Measurements from ENCODE around the gene OCLN.
"Not testable (repeated sequence)": the region's sequence is repeated elsewhere in the genome, so short reads cannot be mapped to it uniquely, and the experiment has no call there.

Gene OCLN

GRCh38 chr5:69492391-69492922 is at the start of gene OCLN:
Gene OCLN (plus strand): TSS chr5:69492790. CDS start chr5:69504245, 11,455 bp downstream.
- DNase-seq, result peak; percentile 45

GRCh38 chr5:69444127-69444754 is 48.3 kb upstream of the OCLN start:
- no peak for DNase-seq

- DNase-seq, result no peak
These were observed 43.1 kb upstream of the OCLN start for GRCh38 chr5:69449511-69449910.

- no peak for DNase-seq
These were observed 42.5 kb upstream of the OCLN start for GRCh38 chr5:69450116-69450515.

GRCh38 chr5:69450527-69450926 is 42.1 kb upstream of the OCLN start:
- DNase-seq, result not testable (repeated sequence)

- DNase-seq, result no peak
These were observed 40.5 kb upstream of the OCLN start for GRCh38 chr5:69451941-69452647.

- not testable (repeated sequence) for DNase-seq
These were observed 39.1 kb upstream of the OCLN start for GRCh38 chr5:69453487-69453886.

GRCh38 chr5:69454460-69455249 is 37.9 kb upstream of the OCLN start:
- DNase-seq, result no peak

- DNase-seq, result not testable (repeated sequence)
These were observed 37.1 kb upstream of the OCLN start for GRCh38 chr5:69455428-69455988.

GRCh38 chr5:69462170-69462569 is 30.4 kb upstream of the OCLN start:
- DNase-seq, result no peak

- not testable (repeated sequence) for DNase-seq
These were observed 26.2 kb upstream of the OCLN start for GRCh38 chr5:69466375-69466774.

- DNase-seq, result no peak
These were observed 25.0 kb upstream of the OCLN start for GRCh38 chr5:69467442-69468225.

- DNase-seq, result no peak
These were observed 24.0 kb upstream of the OCLN start for GRCh38 chr5:69468631-69469030.

GRCh38 chr5:69471516-69471915 is 21.1 kb upstream of the OCLN start:
- not testable (repeated sequence) for DNase-seq

- not testable (repeated sequence) for DNase-seq
These were observed 20.0 kb upstream of the OCLN start for GRCh38 chr5:69472535-69473143.

GRCh38 chr5:69477170-69477569 is 15.4 kb upstream of the OCLN start:
- no peak for DNase-seq

- not testable (repeated sequence) for DNase-seq
These were observed 14.3 kb upstream of the OCLN start for GRCh38 chr5:69478296-69478695.

- no peak for DNase-seq
These were observed 7.7 kb upstream of the OCLN start for GRCh38 chr5:69484891-69485290.

- DNase-seq, result no peak
These were observed 7.1 kb upstream of the OCLN start for GRCh38 chr5:69485471-69485870.

- no peak for DNase-seq
These were observed 3.3 kb upstream of the OCLN start for GRCh38 chr5:69489246-69489645.

GRCh38 chr5:69491027-69491426 is 1.6 kb upstream of the OCLN start:
- DNase-seq, result no peak

Data from right forelimb (tissue), 1 donor.